Esophagus (tissue), 2 donors: ENCODE measurements around the gene SPNS3. TPM values are rescaled to one million over a fixed set of nuclear protein-coding genes. Genes with fewer than 3 reads are reported as not detected.

Experiments used
- H3K27ac ChIP-seq, 2 donors: one replicate each; pipeline ENCODE4 v1.5.1; 2013; ENCODE audit warnings: low read depth in 2 of 2, mild to moderate bottlenecking in 2 of 2, inconsistent platforms in 1 of 2, low read length in 1 of 2, moderate library complexity in 1 of 2
- H3K27me3 ChIP-seq, 2 donors: one replicate each; pipeline ENCODE4 v1.6.1; 2013; ENCODE audit warnings: low read length in 2 of 2, control low read depth in 1 of 2, mild to moderate bottlenecking in 1 of 2; ENCODE audit not compliant: insufficient read depth in 2 of 2, control insufficient read depth in 1 of 2
- H3K36me3 ChIP-seq, 2 donors: one replicate each; pipeline ENCODE4 v1.6.1; 2013; ENCODE audit warnings: low read length in 1 of 2; ENCODE audit not compliant: control insufficient read depth in 2 of 2, insufficient read depth in 2 of 2
- H3K4me1 ChIP-seq, 2 donors: one replicate each; pipeline ENCODE4 v1.6.1; 2013; ENCODE audit warnings: low read length in 1 of 2; ENCODE audit not compliant: control insufficient read depth in 2 of 2, insufficient read depth in 2 of 2
- H3K4me3 ChIP-seq, 2 donors: one replicate each; pipeline ENCODE4 v1.5.1; 2013; ENCODE audit warnings: low read length in 2 of 2, mild to moderate bottlenecking in 2 of 2, low read depth in 1 of 2, moderate library complexity in 1 of 2
- H3K9me3 ChIP-seq, 2 donors: one replicate each; pipeline ENCODE4 v1.6.1; 2013; ENCODE audit warnings: mild to moderate bottlenecking in 2 of 2, low read depth in 1 of 2, low read length in 1 of 2, moderate library complexity in 1 of 2; ENCODE audit not compliant: control insufficient read depth in 2 of 2, insufficient read depth in 1 of 2
- WGBS, 2 donors: extraction: QIAGEN DNeasy Blood & Tissue Kit; methylation state at CpG; one replicate each; pipeline ENCODE4 v1.1.7; 2013; 5-methylcytosine and 5-hydroxymethylcytosine counted together
- polyA plus RNA-seq, 2 donors: library from polyadenylated mRNA; stranded (reverse); fragments of 200-250 nt; gene quantifications; one replicate each; pipeline ENCODE4 v1.2.3, GENCODE V29; 2013
- donor health status: healthy with polysubstance abuse.
- donor health status: Bipolar disorder and iron deficiency.

SPNS3 gene
- 1 to 10 TPM in 1 of 2 donors, under 1 TPM in 1; 0.36 to 1.3 TPM for polyA plus RNA-seq

- Histone ChIP-seq H3K4me1 (no peaks in the 10 kb centered on the region), H3K9me3 (no peaks in the 10 kb centered on the region), H3K27me3 (no peaks in the 10 kb centered on the region), H3K27ac (no peak within 1 kb of the TSS), H3K36me3 (no peaks in the 10 kb centered on the region), H3K4me3 (no peak within 1 kb of the TSS)
- WGBS, 2 donors: 54 to 61% methylated on average over 13 of the region's 13 CpGs
Observed at GRCh38 chr17:4433515-4434031, at the start of gene SPNS3. Gene SPNS3 (plus strand): TSS chr17:4433940. CDS start chr17:4433968, 28 bp downstream.

GRCh38 chr17:4386406-4386805, 47.3 kb upstream of the SPNS3 start:
- no peak overlapping the region for H3K27ac ChIP-seq
- peaks cover 0 to 4% of the 10 kb centered on the region in 2 donors for H3K4me1 ChIP-seq
- WGBS, 2 donors: 42 to 77% methylated on average over 2 of the region's 2 CpGs
- no peaks in the 10 kb centered on the region for H3K36me3 ChIP-seq
- H3K27me3 ChIP-seq: no peaks in the 10 kb centered on the region
- H3K9me3 ChIP-seq: no peaks in the 10 kb centered on the region
- H3K4me3 ChIP-seq: no peak overlapping the region

GRCh38 chr17:4387137-4387536, 46.6 kb upstream of the SPNS3 start:
- H3K27ac ChIP-seq: no peak overlapping the region
- H3K4me3 ChIP-seq: no peak overlapping the region
- peaks cover 0 to 4% of the 10 kb centered on the region in 2 donors for H3K4me1 ChIP-seq
- H3K36me3 ChIP-seq: no peaks in the 10 kb centered on the region
- 84 to 91% methylated on average over 5 of the region's 5 CpGs for WGBS, 2 donors
- no peaks in the 10 kb centered on the region for H3K27me3 ChIP-seq
- H3K9me3 ChIP-seq: no peaks in the 10 kb centered on the region

- WGBS, 2 donors: 51 to 56% methylated on average over 8 of the region's 8 CpGs
- H3K4me3 ChIP-seq: no peak overlapping the region
- H3K27ac ChIP-seq: peak overlapping the region in 1 of 2 donors; percentile 53
- H3K9me3 ChIP-seq: no peaks in the 10 kb centered on the region
- no peaks in the 10 kb centered on the region for H3K36me3 ChIP-seq
- peaks cover 0 to 4% of the 10 kb centered on the region in 2 donors for H3K4me1 ChIP-seq
- no peaks in the 10 kb centered on the region for H3K27me3 ChIP-seq
Observed at GRCh38 chr17:4389079-4389478, 44.7 kb upstream of the SPNS3 start.

- Histone ChIP-seq H3K9me3 (no peaks in the 10 kb centered on the region), H3K27me3 (no peaks in the 10 kb centered on the region), H3K27ac (peak overlapping the region; percentile 83 to 94), H3K36me3 (no peaks in the 10 kb centered on the region), H3K4me3 (peak overlapping the region in 1 of 2 donors; percentile 8), H3K4me1 (peaks cover 0 to 7% of the 10 kb centered on the region in 2 donors)
- WGBS, 2 donors: 47 to 69% methylated on average over 7 of the region's 7 CpGs
Observed at GRCh38 chr17:4393806-4394205, 39.9 kb upstream of the SPNS3 start.

GRCh38 chr17:4394208-4395110, 39.3 kb upstream of the SPNS3 start:
- Histone ChIP-seq H3K27ac (peak overlapping the region; percentile 83 to 94), H3K9me3 (no peaks in the 10 kb centered on the region), H3K4me1 (peaks cover 0 to 4% of the 10 kb centered on the region in 2 donors), H3K36me3 (no peaks in the 10 kb centered on the region), H3K4me3 (peak overlapping the region in 1 of 2 donors; percentile 8), H3K27me3 (no peaks in the 10 kb centered on the region)
- WGBS, 2 donors: 80 to 82% methylated on average over 5 of the region's 5 CpGs

GRCh38 chr17:4395111-4395478, 38.6 kb upstream of the SPNS3 start:
- Histone ChIP-seq H3K27me3 (no peaks in the 10 kb centered on the region), H3K9me3 (no peaks in the 10 kb centered on the region), H3K36me3 (no peaks in the 10 kb centered on the region), H3K4me1 (peaks cover 0 to 4% of the 10 kb centered on the region in 2 donors), H3K27ac (peak overlapping the region; percentile 83), H3K4me3 (no peak overlapping the region)
- WGBS, 2 donors: 84 to 89% methylated on average over 3 of the region's 3 CpGs

- Histone ChIP-seq H3K4me1 (peaks cover 0 to 4% of the 10 kb centered on the region in 2 donors), H3K36me3 (no peaks in the 10 kb centered on the region), H3K4me3 (no peak overlapping the region), H3K9me3 (no peaks in the 10 kb centered on the region), H3K27me3 (no peaks in the 10 kb centered on the region), H3K27ac (no peak overlapping the region)
- WGBS, 2 donors: 86 to 90% methylated on average over 6 of the region's 6 CpGs
Observed at GRCh38 chr17:4397840-4398239, 35.9 kb upstream of the SPNS3 start.

GRCh38 chr17:4405038-4405669, 28.6 kb upstream of the SPNS3 start:
- Histone ChIP-seq H3K4me3 (no peak overlapping the region), H3K27me3 (no peaks in the 10 kb centered on the region), H3K27ac (no peak overlapping the region), H3K4me1 (no peaks in the 10 kb centered on the region), H3K9me3 (no peaks in the 10 kb centered on the region), H3K36me3 (no peaks in the 10 kb centered on the region)
- WGBS, 2 donors: 79 to 82% methylated on average over 7 of the region's 7 CpGs
